HEK293 (cell line): ENCODE measurements around the gene SLC35G1.
A peak's percentile ranks its signal among the peaks of the same experiment; 100 is the strongest.

Experiments
- CTCF ChIA-PET: fragments of 350-600 bp; formaldehyde crosslinking; extraction: SDS; loops from one replicate; lab custom pipeline; 2021; ENCODE audit warnings: antibody characterized with exemption; lab: Yijun Ruan, JAX
- POLR2A ChIA-PET: fragments of 300-600 bp; formaldehyde crosslinking; extraction: SDS; loops from one replicate; lab custom pipeline; 2020; ENCODE audit warnings: antibody characterized with exemption, inconsistent platforms; lab: Yijun Ruan, JAX
- H3K27ac ChIP-seq: fragments of 200-500 bp; sonication (Bioruptor generic); 2 replicates; pipeline ENCODE4 v1.5.1; 2014; ENCODE audit warnings: low read depth, low read length, control low read depth, inconsistent platforms; ENCODE audit errors: extremely low read depth
- H3K36me3 ChIP-seq, 2 experiments: fragments of 200-500 bp in 1 of 2; sonication (Bioruptor generic) in 1 of 2; 1 replicate in 1 of 2; 2 replicates in 1 of 2; pipeline ENCODE4 v1.5.1; 2014 to 2017; ENCODE audit warnings: inconsistent platforms in 2 of 2, low read length in 2 of 2; ENCODE audit not compliant: control insufficient read depth in 2 of 2, insufficient read depth in 1 of 2
- H3K4me1 ChIP-seq: fragments of 200-500 bp; sonication (Bioruptor generic); 2 replicates; pipeline ENCODE4 v1.5.1; 2014; ENCODE audit warnings: mild to moderate bottlenecking, low read length, inconsistent platforms; ENCODE audit not compliant: control insufficient read depth, insufficient read depth
- H3K4me3 ChIP-seq: 2 replicates; pipeline ENCODE4 v1.5.1; 2011; ENCODE audit warnings: low read depth, mild to moderate bottlenecking, control low read depth, low read length, moderate library complexity
- H3K9me3 ChIP-seq: fragments of 200-500 bp; sonication (Bioruptor generic); 2 replicates; pipeline ENCODE4 v1.5.1; 2014; ENCODE audit warnings: low read depth, low read length, inconsistent platforms; ENCODE audit not compliant: control insufficient read depth, insufficient read depth
- BCL6B ChIP-seq: fragments of 450-650 bp; formaldehyde crosslinking; IDR thresholded peaks from 2 replicates; pipeline ENCODE4 v1.5.1; 2017; ENCODE audit warnings: missing biosample characterization, missing genetic modification characterization
- CTCF ChIP-seq: fragments of 450-650 bp; formaldehyde crosslinking; IDR thresholded peaks from 2 replicates; pipeline ENCODE4 v1.5.1; 2016; ENCODE audit warnings: missing biosample characterization, missing genetic modification characterization
- GLI2 ChIP-seq: fragments of 450-650 bp; formaldehyde crosslinking; IDR thresholded peaks from 2 replicates; pipeline ENCODE4; 2017; ENCODE audit warnings: missing biosample characterization, missing genetic modification characterization, low read depth, borderline replicate concordance
- KLF7 ChIP-seq: fragments of 450-650 bp; formaldehyde crosslinking; IDR thresholded peaks from 2 replicates; pipeline ENCODE4 v1.5.1; 2016; ENCODE audit warnings: missing biosample characterization, missing genetic modification characterization, borderline replicate concordance
- TRIM28 ChIP-seq: IDR thresholded peaks from 2 replicates; pipeline ENCODE4 v1.6.1; 2011; ENCODE audit warnings: low read length, control low read depth, borderline replicate concordance
- YY2 ChIP-seq: fragments of 450-650 bp; formaldehyde crosslinking; IDR thresholded peaks from 2 replicates; pipeline ENCODE4 v1.5.1; 2016; ENCODE audit warnings: missing biosample characterization, missing genetic modification characterization
- ZNF280D ChIP-seq: fragments of 450-650 bp; formaldehyde crosslinking; IDR thresholded peaks from 2 replicates; pipeline ENCODE4 v1.5.1; 2016; ENCODE audit warnings: missing biosample characterization, missing genetic modification characterization
- ZNF394 ChIP-seq: fragments of 450-650 bp; formaldehyde crosslinking; IDR thresholded peaks from 2 replicates; pipeline ENCODE4 v1.5.1; 2016; ENCODE audit warnings: missing biosample characterization, missing genetic modification characterization, mild to moderate bottlenecking, moderate library complexity, borderline replicate concordance
- ZNF423 ChIP-seq: fragments of 450-650 bp; formaldehyde crosslinking; IDR thresholded peaks from 2 replicates; pipeline ENCODE4 v1.5.1; 2016; ENCODE audit warnings: missing biosample characterization, missing genetic modification characterization
- ZNF529 ChIP-seq: fragments of 450-650 bp; formaldehyde crosslinking; IDR thresholded peaks from 2 replicates; pipeline ENCODE4 v1.5.1; 2017; ENCODE audit warnings: missing genetic modification characterization, missing biosample characterization; ENCODE audit not compliant: insufficient replicate concordance
- ZNF560 ChIP-seq: fragments of 450-650 bp; formaldehyde crosslinking; IDR thresholded peaks from 2 replicates; pipeline ENCODE4 v1.5.1; 2017; ENCODE audit warnings: missing biosample characterization, missing genetic modification characterization, borderline replicate concordance
- ZNF654 ChIP-seq: fragments of 450-650 bp; formaldehyde crosslinking; IDR thresholded peaks from 2 replicates; pipeline ENCODE4 v1.5.1; 2016; ENCODE audit warnings: low read depth, missing biosample characterization, missing genetic modification characterization
- TF ChIP-seq, protein P1 (sequence below): fragments of 450-650 bp; formaldehyde crosslinking; IDR thresholded peaks from 2 replicates; pipeline ENCODE4 v1.5.1; 2016; ENCODE audit warnings: missing biosample characterization, missing genetic modification characterization
- TF ChIP-seq, protein P2 (sequence below): fragments of 450-650 bp; formaldehyde crosslinking; IDR thresholded peaks from 2 replicates; pipeline ENCODE4 v1.5.1; 2016; ENCODE audit warnings: missing biosample characterization, missing genetic modification characterization

SLC35G1 gene

GRCh38 chr10:93921338-93921737 lies 27.6 kb downstream of the SLC35G1 start:
- Histone ChIP-seq H3K9me3 (no peaks in the 10 kb centered on the region), H3K4me3 (no peak overlapping the region), H3K36me3 (no peaks in the 10 kb centered on the region), H3K4me1 (no peaks in the 10 kb centered on the region), H3K27ac (no peak overlapping the region)
- ChIA-PET POLR2A (interaction anchor here (0.9 kb wide), 1 partner anchor 47 kb away, joined by 3 read pairs; no protein-coding TSS in a partner anchor), CTCF (interaction anchor here (0.5 to 1.8 kb wide), 14 partner anchors 9 to 523 kb away, joined by 3 to 10 read pairs (median 4); no protein-coding TSS in a partner anchor)
- TF ChIP-seq, protein P1, sequence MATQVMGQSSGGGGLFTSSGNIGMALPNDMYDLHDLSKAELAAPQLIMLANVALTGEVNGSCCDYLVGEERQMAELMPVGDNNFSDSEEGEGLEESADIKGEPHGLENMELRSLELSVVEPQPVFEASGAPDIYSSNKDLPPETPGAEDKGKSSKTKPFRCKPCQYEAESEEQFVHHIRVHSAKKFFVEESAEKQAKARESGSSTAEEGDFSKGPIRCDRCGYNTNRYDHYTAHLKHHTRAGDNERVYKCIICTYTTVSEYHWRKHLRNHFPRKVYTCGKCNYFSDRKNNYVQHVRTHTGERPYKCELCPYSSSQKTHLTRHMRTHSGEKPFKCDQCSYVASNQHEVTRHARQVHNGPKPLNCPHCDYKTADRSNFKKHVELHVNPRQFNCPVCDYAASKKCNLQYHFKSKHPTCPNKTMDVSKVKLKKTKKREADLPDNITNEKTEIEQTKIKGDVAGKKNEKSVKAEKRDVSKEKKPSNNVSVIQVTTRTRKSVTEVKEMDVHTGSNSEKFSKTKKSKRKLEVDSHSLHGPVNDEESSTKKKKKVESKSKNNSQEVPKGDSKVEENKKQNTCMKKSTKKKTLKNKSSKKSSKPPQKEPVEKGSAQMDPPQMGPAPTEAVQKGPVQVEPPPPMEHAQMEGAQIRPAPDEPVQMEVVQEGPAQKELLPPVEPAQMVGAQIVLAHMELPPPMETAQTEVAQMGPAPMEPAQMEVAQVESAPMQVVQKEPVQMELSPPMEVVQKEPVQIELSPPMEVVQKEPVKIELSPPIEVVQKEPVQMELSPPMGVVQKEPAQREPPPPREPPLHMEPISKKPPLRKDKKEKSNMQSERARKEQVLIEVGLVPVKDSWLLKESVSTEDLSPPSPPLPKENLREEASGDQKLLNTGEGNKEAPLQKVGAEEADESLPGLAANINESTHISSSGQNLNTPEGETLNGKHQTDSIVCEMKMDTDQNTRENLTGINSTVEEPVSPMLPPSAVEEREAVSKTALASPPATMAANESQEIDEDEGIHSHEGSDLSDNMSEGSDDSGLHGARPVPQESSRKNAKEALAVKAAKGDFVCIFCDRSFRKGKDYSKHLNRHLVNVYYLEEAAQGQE (tag by site-specific recombination) = no peak
- no peak for TF ChIP-seq BCL6B
- peak; percentile 25 for TF ChIP-seq ZNF654 (tag by site-specific recombination)
- TF ChIP-seq ZNF280D (tag by site-specific recombination) = no peak
- TF ChIP-seq CTCF (tag by site-specific recombination) = peak; percentile 34; the same call in 1 of the 2 replicates
- TF ChIP-seq ZNF560 (tag by site-specific recombination) = no peak

DNA sequence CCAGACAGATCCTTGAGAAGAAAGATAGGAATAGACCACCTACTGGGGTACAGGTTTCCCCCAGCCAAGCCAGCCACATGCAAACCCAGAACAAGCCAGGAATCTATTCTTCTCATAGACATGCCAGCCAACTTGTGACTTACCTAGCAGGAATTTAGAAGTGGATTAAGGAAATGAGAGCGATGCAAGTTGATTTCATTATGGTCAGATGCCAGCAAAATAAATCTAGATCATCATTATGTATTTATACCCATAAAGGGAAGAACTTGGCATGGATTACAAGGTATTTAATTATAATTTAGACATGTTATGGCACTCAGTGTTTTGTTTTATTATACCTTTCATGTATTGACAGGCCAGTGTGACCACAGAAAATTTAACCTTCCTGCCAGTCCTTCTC lies 32.8 kb downstream of the SLC35G1 start:
- no peaks in the 10 kb centered on the region for H3K4me1 ChIP-seq
- H3K4me3 ChIP-seq = no peak overlapping the region
- no peaks in the 10 kb centered on the region for H3K36me3 ChIP-seq
- ChIA-PET CTCF (interaction anchor here (0.7 kb wide), 1 partner anchor 373 kb away, joined by 5 read pairs; no protein-coding TSS in a partner anchor), POLR2A (no interaction called here)
- no peak overlapping the region for H3K27ac ChIP-seq
- TF ChIP-seq ZNF529 (tag by site-specific recombination) (no peak), GLI2 (tag by site-specific recombination) (no peak), TRIM28 (no peak), YY2 (tag by site-specific recombination) (no peak), KLF7 (tag by site-specific recombination) (no peak), ZNF394 (no peak), ZNF423 (tag by site-specific recombination) (no peak)
- TF ChIP-seq, protein P2, sequence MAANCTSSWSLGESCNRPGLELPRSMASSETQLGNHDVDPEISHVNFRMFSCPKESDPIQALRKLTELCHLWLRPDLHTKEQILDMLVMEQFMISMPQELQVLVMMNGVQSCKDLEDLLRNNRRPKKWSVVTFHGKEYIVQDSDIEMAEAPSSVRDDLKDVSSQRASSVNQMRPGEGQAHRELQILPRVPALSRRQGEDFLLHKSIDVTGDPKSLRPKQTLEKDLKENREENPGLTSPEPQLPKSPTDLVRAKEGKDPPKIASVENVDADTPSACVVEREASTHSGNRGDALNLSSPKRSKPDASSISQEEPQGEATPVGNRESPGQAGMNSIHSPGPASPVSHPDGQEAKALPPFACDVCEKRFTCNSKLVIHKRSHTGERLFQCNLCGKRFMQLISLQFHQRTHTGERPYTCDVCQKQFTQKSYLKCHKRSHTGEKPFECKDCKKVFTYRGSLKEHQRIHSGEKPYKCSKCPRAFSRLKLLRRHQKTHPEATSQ (tag by site-specific recombination) = no peak
- H3K9me3 ChIP-seq = no peaks in the 10 kb centered on the region
